Left lung (tissue), 10 donors: ENCODE measurements around the gene KCNRG. TPM values are rescaled to one million over a fixed set of nuclear protein-coding genes. Genes with fewer than 3 reads are reported as not detected.

ENCODE experiments used
- ATAC-seq: fragments of 200-7000 bp; cut with Tn5 transposase; one replicate; pipeline ENCODE4 v1.9.1; 2020; ENCODE audit warnings: moderate library complexity
- DNase-seq, 4 donors: peaks; one replicate each; pipeline ENCODE4 v3.0.0-alpha.2; 2013 to 2020
- H3K27ac ChIP-seq, 2 donors: fragments of 200-600 bp; sonication (generic) in 1 of 2; one replicate each; pipeline versions ENCODE4 v1.5.0 to v1.8.0; 2020 to 2021
- H3K27me3 ChIP-seq, 2 donors: fragments of 200-600 bp; sonication (generic) in 1 of 2; one replicate each; pipeline versions ENCODE4 v1.5.0 to v1.8.0; 2020 to 2021
- H3K36me3 ChIP-seq, 2 donors: fragments of 200-600 bp; sonication (generic) in 1 of 2; one replicate each; pipeline versions ENCODE4 v1.5.0 to v1.8.0; 2020 to 2021
- H3K4me1 ChIP-seq, 2 donors: fragments of 200-600 bp; one replicate each; pipeline ENCODE4 v1.8.0; 2021
- H3K4me3 ChIP-seq, 2 donors: fragments of 200-600 bp; sonication (generic) in 1 of 2; one replicate each; pipeline versions ENCODE4 v1.5.0 to v1.8.0; 2020 to 2021; ENCODE audit warnings: mild to moderate bottlenecking in 1 of 2
- H3K9me3 ChIP-seq, 2 donors: fragments of 200-600 bp; sonication (generic) in 1 of 2; one replicate each; pipeline versions ENCODE4 v1.5.0 to v1.8.0; 2020 to 2021
- intact Hi-C, 2 donors: fragments of 100-400 bp; cut with DNase I; formaldehyde crosslinking; loops; one replicate each; pipeline versions ENCODE4 v1.11.2 to v1.14.2; 2022
- polyA plus RNA-seq, 6 donors: library from polyadenylated mRNA; unstranded; fragments of 120-200 nt; gene quantifications; one replicate each; pipeline ENCODE4 v1.2.1, GENCODE V29; 2013; ENCODE audit not compliant: insufficient read length in 6 of 6
- total RNA-seq, 2 donors: library from RNA; stranded (reverse); fragmentation: NEBNext Ultra II Directional; extraction: Animal tissue kit (Norgen Biotek cat#: 25700); gene quantifications; one replicate each; pipeline ENCODE4 v1.2.1, GENCODE V29; 2021
- TF ChIP-seq, protein P1 (sequence below), 2 donors: fragments of 200-600 bp; sonication (generic) in 1 of 2; IDR thresholded peaks; one replicate each; pipeline versions ENCODE4 v1.5.0 to v1.8.0; 2021; ENCODE audit warnings: antibody characterized with exemption in 2 of 2
- donor health status: DM: no; HTN: yes; CAD: no.
- donor health status: DM: no; HTN: no; CAD: no.

The KCNRG gene
- total and polyA plus RNA-seq, 8 donors: 0.67 to 7.1 (median 3.2) TPM

DNA sequence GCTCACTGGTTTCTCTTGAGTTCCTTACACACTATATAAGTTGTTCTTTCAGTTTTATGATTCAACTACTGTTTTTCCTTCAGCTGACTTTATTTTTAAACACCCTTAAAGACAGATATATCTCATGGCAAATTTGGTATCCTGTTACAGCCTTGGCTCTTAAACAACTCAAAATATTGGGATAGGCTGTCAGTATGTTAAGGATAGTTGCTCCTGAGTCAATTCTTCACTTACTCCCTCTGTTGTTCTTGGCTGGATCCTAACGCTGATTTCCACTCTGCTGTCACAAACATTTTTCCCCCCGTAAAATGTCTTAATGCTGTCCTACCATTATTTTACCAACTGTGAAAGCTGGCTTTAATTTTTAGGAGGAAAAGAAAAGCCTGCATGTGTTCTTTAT is 1.2 kb downstream of the KCNRG start:
- H3K27me3 ChIP-seq: no peaks in the 10 kb centered on the region
- H3K27ac ChIP-seq: peak overlapping the region in 1 of 2 donors; percentile 28
- TF ChIP-seq, protein P1, sequence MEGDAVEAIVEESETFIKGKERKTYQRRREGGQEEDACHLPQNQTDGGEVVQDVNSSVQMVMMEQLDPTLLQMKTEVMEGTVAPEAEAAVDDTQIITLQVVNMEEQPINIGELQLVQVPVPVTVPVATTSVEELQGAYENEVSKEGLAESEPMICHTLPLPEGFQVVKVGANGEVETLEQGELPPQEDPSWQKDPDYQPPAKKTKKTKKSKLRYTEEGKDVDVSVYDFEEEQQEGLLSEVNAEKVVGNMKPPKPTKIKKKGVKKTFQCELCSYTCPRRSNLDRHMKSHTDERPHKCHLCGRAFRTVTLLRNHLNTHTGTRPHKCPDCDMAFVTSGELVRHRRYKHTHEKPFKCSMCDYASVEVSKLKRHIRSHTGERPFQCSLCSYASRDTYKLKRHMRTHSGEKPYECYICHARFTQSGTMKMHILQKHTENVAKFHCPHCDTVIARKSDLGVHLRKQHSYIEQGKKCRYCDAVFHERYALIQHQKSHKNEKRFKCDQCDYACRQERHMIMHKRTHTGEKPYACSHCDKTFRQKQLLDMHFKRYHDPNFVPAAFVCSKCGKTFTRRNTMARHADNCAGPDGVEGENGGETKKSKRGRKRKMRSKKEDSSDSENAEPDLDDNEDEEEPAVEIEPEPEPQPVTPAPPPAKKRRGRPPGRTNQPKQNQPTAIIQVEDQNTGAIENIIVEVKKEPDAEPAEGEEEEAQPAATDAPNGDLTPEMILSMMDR (IDR thresholded peaks at IDR 0.05): no peak
- intact Hi-C loops: no loop called here
- no peak overlapping the region for H3K4me3 ChIP-seq
- no peaks in the 10 kb centered on the region for H3K9me3 ChIP-seq
- H3K4me1 ChIP-seq: peaks cover 0 to 11% of the 10 kb centered on the region in 2 donors
- ATAC-seq (no peak), DNase-seq (no peak)
- H3K36me3 ChIP-seq: peaks cover 0 to 72% of the 10 kb centered on the region in 2 donors

DNA sequence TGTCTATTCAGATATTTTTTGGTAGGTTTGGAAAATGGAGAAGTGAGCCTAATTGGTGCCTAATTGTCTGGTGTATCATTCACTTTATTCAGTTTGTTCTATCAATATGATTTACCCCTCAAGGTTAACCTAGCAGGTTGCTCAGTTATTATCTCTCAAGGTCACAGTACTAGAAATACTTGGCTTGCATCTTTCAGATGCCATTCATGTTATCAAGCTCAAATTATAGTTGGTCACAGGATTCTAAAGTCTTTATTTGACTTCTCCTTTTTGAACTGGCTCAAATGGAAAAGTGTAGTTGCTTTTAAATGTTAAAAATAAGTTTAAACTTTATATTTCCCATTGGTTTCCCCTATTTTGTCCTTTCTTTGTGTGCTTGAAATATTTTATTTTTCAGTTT is 2.6 kb downstream of the KCNRG start:
- no peak overlapping the region for H3K4me3 ChIP-seq
- no peak for DNase-seq
- intact Hi-C loops: no loop called here
- H3K9me3 ChIP-seq: no peaks in the 10 kb centered on the region
- TF ChIP-seq, protein P1 (IDR thresholded peaks at IDR 0.05): no peak
- peaks cover 0 to 11% of the 10 kb centered on the region in 2 donors for H3K4me1 ChIP-seq
- peaks cover 0 to 64% of the 10 kb centered on the region in 2 donors for H3K36me3 ChIP-seq
- H3K27me3 ChIP-seq: no peaks in the 10 kb centered on the region
- H3K27ac ChIP-seq: no peak overlapping the region
- ATAC-seq: no peak

DNA sequence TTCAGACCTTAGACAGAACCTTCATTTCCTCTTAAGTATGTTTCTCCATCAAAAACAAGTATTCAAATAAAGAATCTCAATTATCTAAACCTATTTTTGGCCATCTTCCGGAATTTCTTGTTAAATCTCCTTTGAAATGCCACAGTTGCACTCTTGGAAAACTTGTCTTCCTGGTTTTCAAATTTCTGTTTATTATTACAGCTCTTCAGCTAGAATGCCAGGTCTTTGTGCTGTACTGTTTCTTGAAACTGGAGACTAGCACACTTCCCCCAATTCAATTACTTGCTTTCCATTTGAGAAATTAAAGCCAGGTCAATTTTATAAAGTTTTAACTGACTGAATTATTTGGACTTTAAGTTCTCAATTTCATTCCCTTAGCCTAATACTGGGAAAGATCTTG is 10.2 kb downstream of the KCNRG start:
- TF ChIP-seq, protein P1 (IDR thresholded peaks at IDR 0.05): no peak
- DNase-seq: peak in 1 of 4 donors; percentile 48
- peak; percentile 87 for ATAC-seq
- H3K4me3 ChIP-seq: no peak overlapping the region
- H3K4me1 ChIP-seq: peaks cover 0 to 9% of the 10 kb centered on the region in 2 donors
- peak overlapping the region; percentile 46 to 47 for H3K27ac ChIP-seq
- no peaks in the 10 kb centered on the region for H3K9me3 ChIP-seq
- no peaks in the 10 kb centered on the region for H3K27me3 ChIP-seq
- H3K36me3 ChIP-seq: peaks cover 0 to 40% of the 10 kb centered on the region in 2 donors
- intact Hi-C loops: no loop called here

DNA sequence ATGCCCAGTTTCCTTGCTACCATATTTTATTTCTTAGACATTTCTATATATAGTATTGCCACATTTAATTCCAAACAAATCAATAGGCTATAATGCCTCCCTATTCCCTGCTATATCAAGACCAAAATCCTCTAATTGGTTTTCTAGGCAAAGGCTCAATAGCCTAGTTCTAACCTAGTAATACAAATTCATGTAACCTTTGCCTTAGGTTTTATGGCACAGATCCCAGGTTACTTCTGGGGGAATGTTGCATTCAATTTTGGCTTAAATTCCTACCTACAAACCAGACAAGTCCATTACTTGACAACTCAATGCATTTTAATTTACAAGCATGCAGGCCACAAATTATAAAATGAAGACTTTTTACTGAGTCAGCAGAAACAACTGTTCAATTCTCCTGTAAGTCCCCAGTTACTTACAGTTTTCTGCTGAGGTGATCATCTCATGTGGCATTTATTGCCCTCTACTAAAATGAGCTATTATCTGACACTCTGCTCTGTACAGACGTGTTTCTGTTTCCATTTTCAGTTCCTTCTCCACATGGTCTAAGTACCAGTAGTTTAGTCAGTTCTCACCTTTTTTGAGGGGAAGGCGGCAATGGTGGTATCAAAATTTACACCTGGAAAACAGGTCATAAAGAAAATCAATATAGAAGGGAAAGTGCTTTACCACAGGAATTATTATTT is 11.7 kb downstream of the KCNRG start:
- Histone ChIP-seq H3K27me3 (no peaks in the 10 kb centered on the region), H3K36me3 (peaks cover 0 to 26% of the 10 kb centered on the region in 2 donors), H3K9me3 (no peaks in the 10 kb centered on the region), H3K4me3 (no peak overlapping the region), H3K27ac (no peak overlapping the region), H3K4me1 (peaks cover 0 to 9% of the 10 kb centered on the region in 2 donors)
- DNase-seq (no peak), ATAC-seq (no peak)
- intact Hi-C loops: no loop called here
- TF ChIP-seq, protein P1 (IDR thresholded peaks at IDR 0.05): no peak

DNA sequence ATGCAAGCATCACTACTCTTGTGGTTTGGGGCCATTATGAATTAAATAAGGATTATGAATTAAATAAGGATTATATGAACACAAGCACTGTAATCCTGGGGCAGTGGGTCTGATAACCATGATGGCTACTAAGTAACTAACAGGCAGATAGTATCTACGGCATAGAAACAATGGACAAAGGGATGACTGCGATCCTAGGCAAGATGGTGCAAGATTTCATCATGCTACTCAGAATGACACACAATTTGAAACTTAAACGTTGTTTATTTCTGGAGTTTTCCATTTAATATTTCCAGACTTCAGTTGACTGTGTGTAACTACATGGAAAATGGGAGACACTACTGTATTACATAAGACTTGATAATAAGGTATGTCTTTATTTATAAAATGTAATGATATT is 15.1 kb downstream of the KCNRG start:
- Histone ChIP-seq H3K9me3 (no peaks in the 10 kb centered on the region), H3K4me1 (peaks cover 0 to 6% of the 10 kb centered on the region in 2 donors), H3K27me3 (no peaks in the 10 kb centered on the region), H3K4me3 (no peak overlapping the region), H3K36me3 (peaks cover 0 to 11% of the 10 kb centered on the region in 2 donors), H3K27ac (no peak overlapping the region)
- intact Hi-C loops: no loop called here
- DNase-seq: no peak
- no peak for ATAC-seq
- TF ChIP-seq, protein P1 (IDR thresholded peaks at IDR 0.05): no peak
